Measurements from ENCODE around the gene ZNF385C.

Gene ZNF385C

DNA sequence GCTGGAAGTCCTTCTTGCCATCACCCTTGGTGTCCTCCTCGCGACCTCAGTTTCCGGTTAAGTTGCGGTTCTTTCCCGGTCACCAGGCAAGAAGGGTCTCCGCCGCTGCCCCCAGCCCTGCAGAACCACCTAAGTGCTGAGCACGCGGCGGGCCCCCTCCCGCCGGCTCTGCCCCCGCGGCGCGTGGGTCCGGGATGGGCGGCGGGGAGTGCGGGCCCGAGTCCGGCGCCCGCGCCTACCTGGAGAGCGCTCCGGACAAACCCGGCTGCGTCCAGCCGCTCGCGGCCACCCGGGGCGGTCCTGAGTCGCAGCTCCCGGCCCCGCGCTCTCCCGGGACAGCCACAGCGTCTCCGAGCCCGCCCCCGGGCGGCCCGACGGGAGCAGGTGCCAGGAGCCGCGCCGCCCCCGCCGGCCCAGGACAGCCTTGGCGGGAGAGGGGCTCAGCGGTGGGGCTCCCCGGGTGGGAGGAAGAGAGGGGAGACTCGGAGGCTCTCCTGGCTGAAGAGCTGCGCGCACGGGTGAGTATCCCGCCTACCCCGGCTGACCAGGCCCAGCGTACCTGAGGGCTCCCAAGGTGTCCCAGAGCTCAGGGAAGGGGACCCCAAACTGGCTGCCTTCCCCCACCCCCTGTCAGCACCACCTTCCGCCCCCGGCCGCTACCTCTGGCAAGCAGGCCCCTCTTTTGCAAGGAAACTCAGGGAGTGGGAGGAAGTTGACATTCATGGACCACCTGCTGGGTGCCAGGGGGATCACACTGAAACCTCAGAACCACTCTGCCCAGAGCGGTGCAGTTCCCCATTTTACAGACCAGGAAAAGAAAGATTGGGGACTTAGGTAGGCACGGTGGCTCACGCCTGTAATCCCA, 25.7 kb downstream of the ZNF385C start:
- DNase-seq = no peak

DNA sequence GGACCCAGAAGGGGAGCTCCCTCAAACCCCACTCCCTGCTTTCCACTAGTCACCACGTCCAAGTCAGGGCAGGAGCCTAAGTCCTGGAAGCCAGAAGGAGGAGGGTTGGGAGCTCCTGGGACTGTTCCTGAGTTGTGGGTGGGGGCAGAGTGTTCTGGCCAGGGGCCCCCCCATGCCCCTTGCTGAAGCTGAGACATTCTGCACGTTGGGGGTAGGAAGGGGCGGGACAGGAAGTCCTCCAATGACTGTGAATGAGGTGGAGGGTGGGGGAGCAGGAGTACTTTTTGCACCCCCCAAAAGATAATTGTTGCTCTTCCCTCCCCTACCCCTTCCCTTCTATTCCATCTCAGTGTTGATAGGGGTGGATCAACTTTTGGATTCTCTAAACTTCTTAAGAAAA, 26.5 kb downstream of the ZNF385C start:
- DNase-seq = no peak

DNA sequence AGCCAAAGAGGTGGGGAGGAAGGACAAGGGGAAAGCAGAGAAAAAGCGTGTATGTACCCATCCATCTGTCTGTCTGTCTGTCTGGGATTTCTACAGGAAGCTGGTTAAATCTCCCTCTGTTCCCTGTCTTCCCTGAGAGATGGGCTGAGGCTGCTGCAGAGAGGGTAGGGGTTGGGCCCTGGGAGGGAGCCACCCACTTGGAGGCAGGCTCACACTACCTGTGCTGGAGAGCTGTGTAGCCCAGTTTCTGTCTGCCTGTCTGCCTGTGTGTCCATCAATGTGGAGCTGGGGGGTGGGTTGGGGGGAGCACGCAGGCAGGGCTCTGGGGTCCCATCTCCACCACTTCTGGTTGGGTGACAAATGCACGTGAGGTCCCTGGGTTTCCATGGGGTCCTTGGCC, 29.3 kb downstream of the ZNF385C start:
- no peak for DNase-seq

DNA sequence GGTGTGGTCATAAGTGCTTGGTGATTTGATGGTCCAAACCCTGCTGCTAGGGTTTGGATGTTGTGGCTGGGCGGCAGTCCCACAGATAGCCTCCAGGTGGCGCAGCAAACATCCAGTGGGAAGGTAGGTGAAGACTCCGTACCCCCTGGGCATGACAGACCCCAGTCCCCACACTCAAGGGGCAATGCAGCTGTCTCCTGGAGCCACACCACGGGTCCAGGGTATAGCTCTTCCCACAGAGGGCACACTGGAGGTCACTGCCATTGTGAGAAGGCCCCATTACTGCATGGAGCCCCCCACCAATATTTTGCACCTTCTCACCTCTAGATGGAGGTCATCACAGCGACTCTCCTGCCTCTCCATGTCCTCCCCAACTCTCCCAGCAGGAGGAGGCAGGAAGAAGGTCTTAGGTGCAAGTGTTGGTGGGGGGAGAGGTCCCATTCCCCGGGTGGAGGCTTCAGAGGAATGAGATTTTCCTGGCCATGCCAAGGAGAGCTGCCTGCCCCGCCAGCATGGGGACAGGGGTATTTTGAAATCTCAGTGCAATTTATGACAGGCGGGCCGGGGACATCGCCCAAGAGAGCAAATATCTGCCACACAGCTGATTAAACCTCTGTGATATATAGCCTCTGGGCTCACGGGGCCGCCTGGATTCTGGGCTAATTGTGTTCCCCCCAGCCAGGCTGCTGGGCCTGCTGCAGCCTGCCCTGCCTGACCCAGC, 30.7 kb downstream of the ZNF385C start:
- DNase-seq = peak; percentile 20

DNA sequence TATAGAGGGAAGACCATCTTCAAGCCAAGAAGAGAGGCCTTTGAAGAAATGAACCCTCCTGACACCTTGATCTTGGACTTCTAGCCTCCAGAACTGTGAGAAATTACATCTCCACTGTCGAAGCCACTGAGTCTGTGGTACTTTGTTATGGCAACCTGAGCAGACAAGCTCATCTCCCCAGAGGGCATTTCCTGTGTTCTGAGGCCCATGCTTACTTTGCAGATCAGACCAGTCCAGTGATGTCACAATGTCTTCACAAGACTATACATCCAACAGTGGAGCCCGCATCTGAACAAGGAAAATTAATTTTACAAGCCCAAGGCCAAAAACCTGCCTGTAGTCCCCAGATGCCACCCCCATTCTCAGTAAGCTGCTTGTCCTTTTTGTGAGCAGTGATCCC, 33.1 kb downstream of the ZNF385C start:
- no peak for DNase-seq

DNA sequence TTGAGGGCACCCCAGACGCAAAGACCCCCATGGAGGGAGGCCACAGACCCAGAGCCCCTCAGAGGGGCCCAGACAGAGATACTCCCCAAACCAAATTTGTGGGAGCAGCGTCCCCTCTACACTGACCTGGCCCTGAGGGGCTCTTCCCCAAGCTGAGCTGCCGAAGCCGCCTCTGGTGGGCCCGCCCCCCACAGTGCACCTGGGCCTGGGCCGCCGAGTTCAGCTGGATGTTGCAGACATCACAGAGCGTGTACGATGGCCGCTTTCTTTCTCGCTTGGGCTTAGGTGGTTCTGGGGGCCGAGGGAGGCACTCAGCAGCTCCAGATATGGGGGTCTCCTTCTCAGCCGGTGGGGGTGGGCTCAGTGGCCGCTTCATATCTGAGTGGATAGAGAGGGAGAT, 35.6 kb downstream of the ZNF385C start:
- no peak for DNase-seq

DNA sequence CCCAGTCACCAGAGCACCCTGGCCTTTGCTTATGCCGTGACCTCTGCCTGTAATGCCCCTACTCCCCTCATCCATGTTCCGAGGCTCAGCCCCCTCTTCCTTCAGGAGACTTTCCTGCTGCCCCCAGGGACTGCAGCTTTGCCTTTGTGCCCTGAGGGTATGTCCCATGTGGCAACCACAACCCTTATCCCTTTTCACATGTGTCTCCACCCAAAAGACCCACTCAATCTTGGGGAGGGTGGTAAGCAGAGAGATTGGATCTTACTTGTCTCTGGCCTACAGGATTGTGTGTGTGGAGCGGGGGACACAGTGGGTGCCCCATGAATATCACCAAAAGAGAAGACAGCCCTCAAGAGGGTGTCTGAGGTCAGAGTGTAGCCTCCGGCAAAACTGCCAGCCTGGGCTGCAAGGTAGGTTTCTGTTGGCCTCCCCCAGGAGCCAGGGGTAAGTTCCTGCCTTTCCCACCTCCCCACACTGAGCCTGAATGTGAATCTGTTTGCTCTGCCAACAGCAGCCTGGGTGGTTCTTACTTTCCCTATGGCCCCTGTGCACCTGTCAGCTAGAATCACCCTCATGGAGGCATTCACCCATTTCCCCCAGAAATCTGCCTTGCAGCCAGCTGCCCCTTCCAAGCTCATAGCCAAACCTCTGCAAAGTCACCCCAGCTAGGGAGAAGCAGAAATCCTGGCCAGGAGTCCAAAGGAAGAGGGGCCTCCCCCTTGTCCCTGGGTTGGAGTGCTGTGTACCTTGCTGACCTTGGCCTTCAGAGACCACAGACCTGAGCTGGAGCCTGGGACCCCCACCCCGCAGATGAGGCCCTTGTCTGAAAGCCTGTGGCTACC, 36.4 kb downstream of the ZNF385C start:
- peak; percentile 11 for DNase-seq

DNA sequence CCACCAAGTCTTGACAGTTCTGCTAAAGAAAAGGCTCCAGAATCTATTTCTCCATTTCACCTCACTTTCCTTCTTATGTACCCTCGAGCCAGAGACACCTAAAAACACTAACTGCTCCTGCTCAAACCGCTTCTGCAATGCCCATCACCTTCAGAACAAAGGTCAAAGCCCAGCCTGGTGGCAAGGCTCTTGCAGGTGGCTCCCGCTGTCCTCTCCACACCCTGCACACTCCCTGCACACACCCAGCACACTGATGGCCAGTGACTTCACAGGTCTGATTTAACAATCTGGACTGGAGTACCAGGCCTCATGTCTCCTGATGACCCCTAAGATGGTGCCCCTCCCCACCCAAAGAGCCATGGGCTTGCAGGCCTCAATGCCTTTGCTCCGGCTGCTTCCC, 38.0 kb downstream of the ZNF385C start:
- DNase-seq = no peak

DNA sequence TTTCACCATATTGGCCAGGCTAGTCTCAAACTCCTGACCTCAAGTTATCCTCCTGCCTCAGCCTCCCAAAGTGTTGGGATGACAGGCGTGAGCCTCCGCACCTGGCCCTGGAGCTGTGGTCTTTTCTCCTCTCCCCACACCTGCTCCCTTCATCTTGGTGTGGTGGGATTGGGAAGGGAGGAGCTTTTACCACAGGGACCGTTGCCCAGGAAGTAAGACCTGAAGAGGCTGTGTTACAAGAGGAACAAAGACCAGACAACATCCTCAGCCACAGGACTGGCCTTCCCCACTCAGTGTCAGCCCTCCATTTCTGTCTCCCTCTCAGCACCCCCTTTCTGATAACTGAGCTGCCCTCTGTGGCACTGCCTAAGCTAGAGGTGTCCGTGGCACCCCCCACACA, 38.5 kb downstream of the ZNF385C start:
- no peak for DNase-seq

DNA sequence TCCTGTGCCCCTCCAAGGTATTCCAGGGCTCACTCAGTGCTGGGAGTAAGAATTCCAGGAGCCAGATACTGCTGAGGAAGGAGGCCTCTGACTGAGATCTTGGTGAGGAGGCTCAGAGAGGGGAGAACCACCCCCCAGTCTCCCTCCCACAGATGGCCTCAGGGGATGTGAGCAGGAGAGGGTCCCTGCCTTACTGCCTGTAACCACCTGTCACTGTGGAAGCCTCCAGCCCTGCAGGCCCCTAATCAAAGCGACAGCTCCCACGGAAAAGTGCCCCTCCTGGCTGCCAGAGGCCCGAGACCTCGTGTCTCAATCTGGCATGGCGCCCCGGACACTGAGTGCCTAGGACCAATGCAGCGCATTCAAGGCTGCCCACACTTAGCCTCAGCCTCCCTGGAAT, 40.2 kb downstream of the ZNF385C start:
- DNase-seq = no peak

DNA sequence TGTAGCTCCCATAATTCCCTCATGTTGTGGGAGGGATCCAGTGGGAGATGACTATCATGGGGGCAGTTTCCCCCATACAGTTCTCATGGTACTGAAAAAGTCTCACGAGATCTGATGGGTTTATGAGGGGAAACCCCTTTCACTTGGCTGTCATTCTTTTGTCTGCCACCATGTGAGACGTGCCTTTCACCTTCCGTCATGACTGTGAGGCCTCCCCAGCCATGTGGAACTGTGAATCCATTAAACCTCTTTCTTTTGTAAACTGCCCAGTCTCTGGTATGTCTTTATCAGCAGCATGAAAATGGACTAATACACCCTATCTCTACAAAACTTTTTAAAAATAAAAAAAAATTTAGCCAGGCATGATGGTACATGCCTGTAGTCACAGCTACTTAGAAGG, 41.6 kb downstream of the ZNF385C start:
- no peak for DNase-seq

DNA sequence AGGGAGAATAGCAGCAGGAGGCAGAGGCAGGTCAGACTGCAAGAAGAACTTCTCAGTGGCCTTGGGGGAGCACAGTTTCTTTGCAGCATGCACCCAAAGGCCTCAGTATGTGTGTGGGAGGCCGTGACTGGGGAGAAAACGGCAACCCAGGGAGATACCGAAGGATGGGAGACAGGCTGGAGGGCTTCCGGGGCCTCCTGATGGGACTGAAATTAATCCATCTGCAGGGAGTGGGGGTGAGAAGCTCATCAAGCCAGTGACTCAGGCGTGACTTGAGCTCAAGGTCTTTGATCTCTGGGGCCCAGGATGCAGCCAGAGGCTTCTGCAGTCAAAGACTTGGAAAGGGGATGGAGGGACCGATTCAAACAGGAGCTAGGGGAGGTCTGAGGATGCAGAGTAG, 42.8 kb downstream of the ZNF385C start:
- no peak for DNase-seq

DNA sequence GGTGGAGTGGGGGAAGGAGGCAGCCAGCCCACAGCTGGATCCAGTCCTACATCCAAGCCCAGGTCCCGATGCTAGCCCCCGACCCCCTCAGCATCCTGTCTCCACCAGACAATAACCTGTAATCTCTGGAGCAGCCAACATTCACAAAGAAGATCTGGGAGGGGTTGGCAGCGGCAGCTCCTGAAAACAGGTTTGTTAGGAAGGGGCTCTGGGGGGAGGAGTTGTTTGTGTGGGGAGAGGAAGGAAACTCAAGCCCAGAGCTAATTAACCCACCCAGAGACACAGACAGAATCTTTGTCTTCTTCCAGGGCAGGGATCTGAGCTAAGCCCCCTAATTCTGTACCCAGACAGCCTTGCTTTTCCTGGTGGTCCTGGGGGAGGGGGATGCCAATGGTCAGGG, 43.2 kb downstream of the ZNF385C start:
- no peak for DNase-seq

DNA sequence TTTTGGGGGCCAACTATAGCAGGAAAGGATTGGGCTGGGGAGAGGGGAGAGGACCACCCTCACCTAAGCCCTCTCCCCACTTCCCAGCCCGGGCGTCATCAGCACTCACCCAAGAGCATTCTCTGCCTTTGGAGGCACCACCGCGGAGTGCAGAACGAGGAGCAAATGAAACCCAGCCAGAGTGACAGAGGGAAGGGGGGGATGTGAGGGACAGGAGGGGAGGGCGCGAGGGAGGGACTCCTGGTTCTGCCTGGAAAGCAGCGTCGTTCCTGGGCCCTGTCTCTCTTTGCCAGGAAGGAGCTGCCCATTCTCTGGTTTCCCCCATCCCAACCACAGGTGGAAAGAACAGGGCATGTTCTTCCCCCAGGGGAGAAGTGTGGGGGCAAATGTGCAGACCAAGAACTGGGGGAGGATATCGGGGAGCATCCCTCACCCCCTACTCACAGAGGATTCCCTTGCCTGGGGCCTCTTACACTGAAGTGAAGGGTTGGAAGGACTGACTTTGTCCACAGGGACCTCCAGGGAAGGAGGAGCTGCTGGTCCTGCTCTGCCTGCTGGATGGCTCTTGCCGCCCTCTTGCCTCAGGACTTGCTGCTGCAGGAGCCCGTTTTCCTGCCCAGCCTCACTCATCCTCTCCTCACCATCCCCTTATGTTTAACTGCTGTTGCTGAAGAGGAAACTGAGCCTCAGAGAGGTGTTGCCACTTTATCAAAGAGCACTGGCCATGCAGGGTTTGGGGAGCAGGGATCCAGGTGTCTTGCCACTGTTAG, 44.4 kb downstream of the ZNF385C start:
- no peak for DNase-seq

DNA sequence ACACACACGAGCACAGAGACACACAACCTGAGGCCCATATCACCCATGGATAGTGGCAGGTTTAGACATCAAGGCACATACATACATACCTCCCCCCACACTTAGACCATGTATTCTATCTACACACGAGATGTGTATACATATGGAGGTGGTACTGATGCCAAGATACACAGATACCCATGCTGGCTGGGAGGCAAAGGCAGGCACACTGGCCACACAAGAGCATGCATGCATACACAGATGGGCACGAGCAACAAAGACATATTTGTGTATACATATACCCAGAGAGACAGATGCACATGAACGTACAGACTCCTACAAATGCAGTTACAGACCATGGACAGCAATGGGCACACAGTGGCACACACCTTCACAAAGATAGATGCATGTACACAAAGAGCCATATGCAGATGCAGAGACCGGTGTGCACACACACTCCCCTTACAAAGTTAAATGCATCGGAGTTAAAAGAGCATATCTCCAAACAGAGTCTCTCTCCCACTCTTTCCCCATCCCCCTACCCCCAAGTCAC, 45.9 kb downstream of the ZNF385C start:
- DNase-seq = no peak

DNA sequence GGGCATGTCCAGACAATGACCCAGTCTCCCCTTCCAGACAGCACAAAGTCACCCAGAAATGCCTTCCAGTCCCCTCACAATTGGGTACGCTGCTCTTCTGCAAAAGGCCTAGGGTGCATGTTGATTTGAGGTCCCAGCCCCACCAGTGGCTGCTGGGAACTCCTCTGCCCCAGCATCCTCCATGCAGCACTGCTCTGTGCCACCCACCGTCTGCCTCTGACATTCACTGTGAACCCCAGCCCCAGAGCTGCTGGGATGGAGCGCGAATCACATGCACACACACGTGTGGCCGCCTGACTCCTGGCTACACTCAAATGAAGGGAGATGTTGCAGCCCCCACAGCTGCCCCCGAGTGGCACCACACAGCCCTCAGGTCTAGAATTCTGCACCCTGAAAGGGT, 46.6 kb downstream of the ZNF385C start:
- DNase-seq = no peak

DNA sequence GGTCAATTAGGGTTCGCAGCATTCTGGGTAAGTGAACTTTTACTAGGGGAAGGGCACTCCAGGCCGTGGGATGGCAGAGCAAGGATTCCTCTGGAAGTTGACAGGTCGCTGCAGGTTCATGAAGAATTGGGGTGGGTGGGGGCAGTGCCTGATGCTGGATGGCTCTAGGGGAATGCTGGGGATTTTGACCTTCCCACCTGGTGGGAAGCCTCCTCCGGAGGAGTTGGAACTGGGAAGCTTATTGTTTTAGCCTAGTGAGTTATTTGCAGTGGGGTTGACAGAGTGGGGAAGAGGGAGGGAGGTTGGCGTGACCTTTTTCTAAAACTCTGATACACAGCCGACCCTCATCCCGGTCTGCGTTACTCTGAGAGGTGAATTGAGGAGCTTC, 47.3 kb downstream of the ZNF385C start:
- DNase-seq = no peak

DNA sequence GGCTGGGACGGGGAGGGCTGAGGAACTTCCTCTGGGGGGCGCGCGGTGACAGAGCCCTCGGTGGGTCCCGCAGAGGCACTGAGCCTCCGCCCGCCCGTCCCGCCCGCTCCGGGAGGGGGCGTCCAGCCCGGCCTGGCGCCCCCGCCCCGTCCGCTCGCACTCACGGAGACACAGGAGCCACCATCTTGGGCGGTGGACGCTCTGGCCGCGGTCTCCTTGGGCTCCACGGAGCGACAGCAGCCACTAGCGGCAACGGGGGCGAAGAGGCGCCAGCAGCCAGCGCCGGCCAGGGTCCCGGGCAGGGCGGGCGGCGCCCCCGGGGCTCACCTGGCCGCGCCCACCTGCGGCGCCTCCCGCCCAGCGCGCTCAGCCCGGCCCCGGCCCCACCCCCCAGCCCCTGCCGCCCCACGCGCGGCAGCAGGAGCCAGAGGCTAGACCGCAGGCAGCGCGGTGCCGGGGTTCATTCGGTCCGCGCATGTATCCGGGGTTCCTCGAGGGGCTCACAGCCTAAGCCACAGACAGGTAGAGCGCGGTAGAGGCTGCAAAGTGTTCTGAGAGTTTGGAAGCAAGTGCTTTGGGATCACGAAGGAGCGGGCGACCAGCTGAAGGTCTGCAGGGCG, 47.8 kb downstream of the ZNF385C start, which contains the start of gene C17orf113:
TSS of gene C17orf113 (minus strand) at position 209 of the 620 bp plus-strand sequence. CDS start 7,225 bp downstream, outside the sequence.
- DNase-seq = peak; percentile 36

DNA sequence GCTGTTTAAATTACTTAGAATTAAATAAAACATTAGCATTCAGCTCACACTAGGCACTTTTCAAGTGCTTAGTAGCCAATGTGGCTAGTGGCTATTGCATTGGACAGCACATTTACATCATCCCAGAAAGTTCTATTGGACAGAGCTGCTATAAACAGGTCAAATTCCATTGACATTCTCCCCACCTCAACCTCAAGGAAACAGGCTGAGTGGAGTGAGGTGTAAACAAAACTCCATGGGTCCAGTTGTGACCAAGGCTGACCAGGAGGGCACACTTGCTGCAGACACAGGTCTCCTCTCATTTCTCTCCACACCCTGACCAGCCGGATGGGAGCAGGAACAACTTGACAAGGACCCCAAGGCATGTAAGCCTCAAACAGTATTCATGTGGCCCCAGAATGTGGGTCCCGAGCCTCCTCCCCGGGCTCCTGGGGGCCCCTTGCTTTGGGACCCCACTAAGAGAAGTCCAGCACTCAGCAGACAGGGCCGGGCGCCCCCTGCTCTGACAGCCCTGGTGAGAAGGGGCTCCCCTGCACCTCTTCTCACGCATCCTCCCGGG, 48.4 kb downstream of the ZNF385C start:
- no peak for DNase-seq

DNA sequence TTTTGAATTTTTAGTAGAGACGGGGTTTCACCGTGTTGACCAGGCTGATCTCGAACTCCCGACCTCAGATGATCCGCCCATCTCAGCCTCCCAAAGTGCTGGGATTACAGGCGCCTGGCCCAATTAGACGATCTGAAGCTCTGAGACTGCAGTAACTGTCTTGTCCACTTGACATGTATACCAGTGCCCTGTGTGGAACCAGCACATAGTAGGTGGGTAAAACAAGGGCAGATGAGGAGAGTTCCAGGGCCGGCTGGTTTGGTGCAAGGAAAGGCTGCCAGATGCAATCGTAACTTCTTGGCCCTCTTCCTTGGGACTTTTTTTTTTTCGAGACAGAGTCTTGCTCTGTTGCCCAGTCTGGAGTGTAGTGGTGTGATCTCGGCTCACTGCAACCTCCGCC, 50.9 kb downstream of the ZNF385C start:
- no peak for DNase-seq

DNA sequence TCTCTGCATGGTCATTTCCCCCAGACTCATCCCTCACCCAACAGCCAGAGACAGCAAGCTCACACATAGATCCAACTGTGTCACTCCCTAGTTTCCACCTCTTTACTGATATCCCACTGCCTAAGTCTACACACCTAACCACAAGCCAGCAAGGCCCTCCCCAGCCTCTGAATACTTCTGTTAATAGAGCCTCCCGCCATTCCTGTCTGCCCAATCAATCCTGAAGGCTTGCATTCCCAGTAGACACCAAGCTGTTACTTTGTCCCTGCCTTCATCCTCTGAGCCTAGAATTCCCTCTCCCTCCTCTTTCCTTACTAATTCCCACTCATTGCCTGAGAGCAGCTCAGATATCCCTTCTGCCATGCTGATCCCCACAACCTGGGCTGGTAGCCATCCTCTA, 52.6 kb downstream of the ZNF385C start:
- DNase-seq = no peak
